ENCODE results near the gene MYLIP. TPM values are rescaled to one million over a fixed set of nuclear protein-coding genes. Genes with fewer than 3 reads are reported as not detected.

Gene MYLIP
- total RNA-seq, 1 experiment from 2014 or later = 27.0 TPM

- H3K56ac ChIP-seq (ENCODE audit: insufficient read length, low read depth, low read length) = no peak overlapping the region
- H3K23ac ChIP-seq (ENCODE audit: insufficient read length, low read depth, low read length) = no peak overlapping the region
- H2BK120ac ChIP-seq (ENCODE audit: low read depth, low read length, poor library complexity, severe bottlenecking) = no peak overlapping the region
- H3K4ac ChIP-seq (ENCODE audit: low read depth, low read length) = no peak overlapping the region
- TF ChIP-seq CTCF (conservative IDR thresholded peaks at IDR 0.05) = no peak
- no peaks in the 10 kb centered on the region for H4K20me1 ChIP-seq (ENCODE audit: control insufficient read depth, insufficient read depth, insufficient read length)
- H2BK5ac ChIP-seq (ENCODE audit: insufficient read length, low read length) = no peak overlapping the region
- Mint-ChIP-seq H3K27ac (no peak overlapping the region), H3K9me3 (no peaks in the 10 kb centered on the region), H3K27me3 (ENCODE audit: low read depth) (no peaks in the 10 kb centered on the region), H3K4me1 (no peaks in the 10 kb centered on the region), H3K36me3 (ENCODE audit: insufficient read depth in 1 of 3, low read depth in 3 of 3) (peaks cover 0 to 5% (median 2%) of the 10 kb centered on the region in 3 experiments; a peak in 3 of 7 replicates), H3K4me3 (no peak overlapping the region)
- H2AFZ ChIP-seq (ENCODE audit: low read length) = no peak overlapping the region
- no peak overlapping the region for H4K91ac ChIP-seq (ENCODE audit: insufficient read length, low read depth, low read length)
- H3K9me3 ChIP-seq (ENCODE audit: control insufficient read depth, low read depth, low read length) = no peaks in the 10 kb centered on the region
- DNase-seq = no peak
- H3K79me2 ChIP-seq (ENCODE audit: insufficient read depth, low read length) = no peaks in the 10 kb centered on the region
- H4K8ac ChIP-seq (replicated peaks; ENCODE audit: insufficient read length, low read depth, low read length) = no peak overlapping the region
- no peak overlapping the region for H3K18ac ChIP-seq (ENCODE audit: insufficient read length, low read depth, low read length)
- WGBS (ENCODE audit: extremely low coverage, insufficient read length, low lambda C conversion rate) = no CpG with 5 or more reads among the region's 3 CpGs
- H2BK15ac ChIP-seq (ENCODE audit: low read depth, low read length) = no peak overlapping the region
- no peaks in the 10 kb centered on the region for H3K79me1 ChIP-seq (ENCODE audit: insufficient read depth, low read depth, low read length, poor library complexity, severe bottlenecking)
- H3T11ph ChIP-seq (ENCODE audit: low read length) = no peak overlapping the region
- H3K4me1 ChIP-seq (ENCODE audit: insufficient read depth, low read length) = no peaks in the 10 kb centered on the region
- no peaks in the 10 kb centered on the region for H3K27me3 ChIP-seq (ENCODE audit: insufficient read depth, low read length)
- H3K9ac ChIP-seq (ENCODE audit: extremely low read depth, insufficient read length, low read length) = no peak overlapping the region
- no peak overlapping the region for H3K27ac ChIP-seq (ENCODE audit: insufficient read length, low read depth, low read length)
- no peak overlapping the region for H2BK20ac ChIP-seq (ENCODE audit: low read depth, low read length, poor library complexity, severe bottlenecking)
- H3K23me2 ChIP-seq (ENCODE audit: insufficient read length, low read depth, low read length, poor library complexity, severe bottlenecking) = no peaks in the 10 kb centered on the region
- H4K5ac ChIP-seq (ENCODE audit: insufficient read length, low read depth, low read length) = no peak overlapping the region
- H3K4me2 ChIP-seq (ENCODE audit: insufficient read depth, insufficient read length, low read length) = no peak overlapping the region
- H2BK12ac ChIP-seq (ENCODE audit: insufficient read length, low read depth, low read length) = no peak overlapping the region
- no peak overlapping the region for H2AK5ac ChIP-seq (ENCODE audit: insufficient read length, low read length)
- H3K14ac ChIP-seq (ENCODE audit: insufficient read depth, low read length) = no peak overlapping the region
Measured at GRCh38 chr6:16157492-16157891, 28.6 kb downstream of the MYLIP start.
